ENCODE data around the gene VPS11. TPM values are rescaled to one million over a fixed set of nuclear protein-coding genes. Genes with fewer than 3 reads are reported as not detected.
A peak's percentile ranks its signal among the peaks of the same experiment; 100 is the strongest.

VPS11 gene
- total and polyA plus RNA-seq, 10 of the 15 experiments (the other 5 are each of a cell fraction or from before 2014, with no cell fraction given) = 15.8 to 26.4 (median 24.5) TPM

DNA sequence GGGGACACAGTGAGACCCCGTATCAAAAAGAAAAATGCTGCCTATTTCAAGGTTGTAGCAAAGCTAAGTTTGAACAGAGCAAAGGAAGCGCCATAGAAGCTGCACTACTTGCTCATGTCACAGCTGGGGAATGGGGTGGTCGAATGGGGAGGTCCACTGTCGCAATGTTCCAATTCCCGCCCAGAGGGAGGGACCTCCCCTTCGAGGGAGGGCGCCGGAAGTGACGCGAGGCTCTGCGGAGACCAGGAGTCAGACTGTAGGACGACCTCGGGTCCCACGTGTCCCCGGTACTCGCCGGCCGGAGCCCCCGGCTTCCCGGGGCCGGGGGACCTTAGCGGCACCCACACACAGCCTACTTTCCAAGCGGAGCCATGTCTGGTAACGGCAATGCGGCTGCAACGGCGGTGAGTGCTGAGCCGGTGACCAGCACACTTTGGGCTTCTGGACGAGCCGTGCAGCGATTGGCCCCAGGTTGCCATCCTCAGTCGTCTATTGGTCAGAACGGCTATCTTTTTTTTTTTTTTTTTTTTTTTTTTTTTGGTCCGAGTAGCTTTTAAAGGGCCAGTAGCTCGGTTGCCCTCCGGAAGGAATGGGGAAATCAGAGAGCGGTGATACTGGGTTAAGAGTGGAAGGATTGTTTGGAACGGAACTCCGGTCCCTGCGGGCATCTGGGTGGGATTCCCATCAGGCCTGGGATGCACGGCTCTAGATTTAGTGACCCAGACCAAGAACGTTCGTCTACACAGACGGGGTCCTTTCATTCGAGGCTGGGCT is 17.2 kb downstream of the VPS11 start, which contains the start of gene HMBS (continued):
- TF ChIP-seq RFX5 (IDR thresholded peaks at IDR 0.05; ENCODE audit: low read depth, low read length) = peak; percentile 66; the same call in 1 of the 2 replicates
- TF ChIP-seq RELA (IDR thresholded peaks at IDR 0.05; ENCODE audit: borderline replicate concordance, partially characterized antibody) = no peak
- peak; percentile 41; the same call in 1 of the 2 replicates for TF ChIP-seq TAF1 (IDR thresholded peaks at IDR 0.05; ENCODE audit: borderline replicate concordance, low read depth, low read length)
- no peak for TF ChIP-seq TBL1XR1 (IDR thresholded peaks at IDR 0.05; ENCODE audit: low read depth, low read length)
- peak; percentile 62 for TF ChIP-seq ATF7 (IDR thresholded peaks at IDR 0.05; ENCODE audit: low read depth)
- no peak for TF ChIP-seq CHD4 (IDR thresholded peaks at IDR 0.05)
- TF ChIP-seq EZH2 (IDR thresholded peaks at IDR 0.05; ENCODE audit: borderline replicate concordance, control insufficient read depth, low read depth, low read length) = no peak
- TF ChIP-seq CBX5 (IDR thresholded peaks at IDR 0.05; ENCODE audit: low read depth) = no peak
- peak; percentile 67; the same call in 1 of the 2 replicates for TF ChIP-seq NBN (IDR thresholded peaks at IDR 0.05)
- no peak for TF ChIP-seq STAT1 (conservative IDR thresholded peaks at IDR 0.05)
- TF ChIP-seq SREBF2 (IDR thresholded peaks at IDR 0.05; ENCODE audit: low read length) = no peak
- no peak for TF ChIP-seq ZZZ3 (IDR thresholded peaks at IDR 0.05; ENCODE audit: control insufficient read depth, insufficient read length, low read depth)
- no peak for TF ChIP-seq TARDBP (IDR thresholded peaks at IDR 0.05; ENCODE audit: borderline replicate concordance)
- TF ChIP-seq NR2C1 (IDR thresholded peaks at IDR 0.05) = no peak; the same call in 1 of the 2 replicates
- TF ChIP-seq SREBF1 (IDR thresholded peaks at IDR 0.05; ENCODE audit: low read length) = no peak
- TF ChIP-seq ZNF24 (IDR thresholded peaks at IDR 0.05) = no peak
- TF ChIP-seq, protein P1, sequence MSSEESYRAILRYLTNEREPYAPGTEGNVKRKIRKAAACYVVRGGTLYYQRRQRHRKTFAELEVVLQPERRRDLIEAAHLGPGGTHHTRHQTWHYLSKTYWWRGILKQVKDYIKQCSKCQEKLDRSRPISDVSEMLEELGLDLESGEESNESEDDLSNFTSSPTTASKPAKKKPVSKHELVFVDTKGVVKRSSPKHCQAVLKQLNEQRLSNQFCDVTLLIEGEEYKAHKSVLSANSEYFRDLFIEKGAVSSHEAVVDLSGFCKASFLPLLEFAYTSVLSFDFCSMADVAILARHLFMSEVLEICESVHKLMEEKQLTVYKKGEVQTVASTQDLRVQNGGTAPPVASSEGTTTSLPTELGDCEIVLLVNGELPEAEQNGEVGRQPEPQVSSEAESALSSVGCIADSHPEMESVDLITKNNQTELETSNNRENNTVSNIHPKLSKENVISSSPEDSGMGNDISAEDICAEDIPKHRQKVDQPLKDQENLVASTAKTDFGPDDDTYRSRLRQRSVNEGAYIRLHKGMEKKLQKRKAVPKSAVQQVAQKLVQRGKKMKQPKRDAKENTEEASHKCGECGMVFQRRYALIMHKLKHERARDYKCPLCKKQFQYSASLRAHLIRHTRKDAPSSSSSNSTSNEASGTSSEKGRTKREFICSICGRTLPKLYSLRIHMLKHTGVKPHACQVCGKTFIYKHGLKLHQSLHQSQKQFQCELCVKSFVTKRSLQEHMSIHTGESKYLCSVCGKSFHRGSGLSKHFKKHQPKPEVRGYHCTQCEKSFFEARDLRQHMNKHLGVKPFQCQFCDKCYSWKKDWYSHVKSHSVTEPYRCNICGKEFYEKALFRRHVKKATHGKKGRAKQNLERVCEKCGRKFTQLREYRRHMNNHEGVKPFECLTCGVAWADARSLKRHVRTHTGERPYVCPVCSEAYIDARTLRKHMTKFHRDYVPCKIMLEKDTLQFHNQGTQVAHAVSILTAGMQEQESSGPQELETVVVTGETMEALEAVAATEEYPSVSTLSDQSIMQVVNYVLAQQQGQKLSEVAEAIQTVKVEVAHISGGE (CRISPR knock-in tag; IDR thresholded peaks at IDR 0.05) = no peak
- TF ChIP-seq SIN3A (IDR thresholded peaks at IDR 0.05; ENCODE audit: low read depth, low read length) = peak; percentile 85; the same call in 1 of the 2 replicates
- TF ChIP-seq, protein P2, sequence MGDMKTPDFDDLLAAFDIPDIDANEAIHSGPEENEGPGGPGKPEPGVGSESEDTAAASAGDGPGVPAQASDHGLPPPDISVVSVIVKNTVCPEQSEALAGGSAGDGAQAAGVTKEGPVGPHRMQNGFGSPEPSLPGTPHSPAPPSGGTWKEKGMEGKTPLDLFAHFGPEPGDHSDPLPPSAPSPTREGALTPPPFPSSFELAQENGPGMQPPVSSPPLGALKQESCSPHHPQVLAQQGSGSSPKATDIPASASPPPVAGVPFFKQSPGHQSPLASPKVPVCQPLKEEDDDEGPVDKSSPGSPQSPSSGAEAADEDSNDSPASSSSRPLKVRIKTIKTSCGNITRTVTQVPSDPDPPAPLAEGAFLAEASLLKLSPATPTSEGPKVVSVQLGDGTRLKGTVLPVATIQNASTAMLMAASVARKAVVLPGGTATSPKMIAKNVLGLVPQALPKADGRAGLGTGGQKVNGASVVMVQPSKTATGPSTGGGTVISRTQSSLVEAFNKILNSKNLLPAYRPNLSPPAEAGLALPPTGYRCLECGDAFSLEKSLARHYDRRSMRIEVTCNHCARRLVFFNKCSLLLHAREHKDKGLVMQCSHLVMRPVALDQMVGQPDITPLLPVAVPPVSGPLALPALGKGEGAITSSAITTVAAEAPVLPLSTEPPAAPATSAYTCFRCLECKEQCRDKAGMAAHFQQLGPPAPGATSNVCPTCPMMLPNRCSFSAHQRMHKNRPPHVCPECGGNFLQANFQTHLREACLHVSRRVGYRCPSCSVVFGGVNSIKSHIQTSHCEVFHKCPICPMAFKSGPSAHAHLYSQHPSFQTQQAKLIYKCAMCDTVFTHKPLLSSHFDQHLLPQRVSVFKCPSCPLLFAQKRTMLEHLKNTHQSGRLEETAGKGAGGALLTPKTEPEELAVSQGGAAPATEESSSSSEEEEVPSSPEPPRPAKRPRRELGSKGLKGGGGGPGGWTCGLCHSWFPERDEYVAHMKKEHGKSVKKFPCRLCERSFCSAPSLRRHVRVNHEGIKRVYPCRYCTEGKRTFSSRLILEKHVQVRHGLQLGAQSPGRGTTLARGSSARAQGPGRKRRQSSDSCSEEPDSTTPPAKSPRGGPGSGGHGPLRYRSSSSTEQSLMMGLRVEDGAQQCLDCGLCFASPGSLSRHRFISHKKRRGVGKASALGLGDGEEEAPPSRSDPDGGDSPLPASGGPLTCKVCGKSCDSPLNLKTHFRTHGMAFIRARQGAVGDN (IDR thresholded peaks at IDR 0.05) = 0 out of 2 replicates have a peak, but pooled peaks have one; percentile 54
- no peak for TF ChIP-seq NRF1 (conservative IDR thresholded peaks at IDR 0.05; ENCODE audit: low read depth, low read length)
- TF ChIP-seq NFIC (IDR thresholded peaks at IDR 0.05; ENCODE audit: low read depth, low read length) = no peak
- peak; percentile 82 for TF ChIP-seq GABPA (IDR thresholded peaks at IDR 0.05; ENCODE audit: low read depth)
- no peak for TF ChIP-seq BACH1 (IDR thresholded peaks at IDR 0.05; ENCODE audit: borderline replicate concordance)

Measured in GM12878 (cell line).